Amygdala (tissue), 56 donors: ENCODE results near the gene VTA1.
A peak's percentile ranks its signal among the peaks of the same experiment; 100 is the strongest.
"Not testable (repeated sequence)": the region's sequence is repeated elsewhere in the genome, so short reads cannot be mapped to it uniquely, and the experiment has no call there.

Experiments
- DNase-seq, 56 donors: peaks; one replicate each; lab custom pipeline; 2025; lab: John Stamatoyannopoulos, UW

Gene VTA1, protein sequence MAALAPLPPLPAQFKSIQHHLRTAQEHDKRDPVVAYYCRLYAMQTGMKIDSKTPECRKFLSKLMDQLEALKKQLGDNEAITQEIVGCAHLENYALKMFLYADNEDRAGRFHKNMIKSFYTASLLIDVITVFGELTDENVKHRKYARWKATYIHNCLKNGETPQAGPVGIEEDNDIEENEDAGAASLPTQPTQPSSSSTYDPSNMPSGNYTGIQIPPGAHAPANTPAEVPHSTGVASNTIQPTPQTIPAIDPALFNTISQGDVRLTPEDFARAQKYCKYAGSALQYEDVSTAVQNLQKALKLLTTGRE

GRCh38 chr6:142146828-142147662 lies at the start of gene VTA1, which contains the start of gene NMBR:
VTA1 (plus strand) TSS chr6:142147263; CDS start chr6:142147288, 25 bp downstream.
NMBR (minus strand) TSS chr6:142147122; CDS start chr6:142088658, 58,464 bp downstream.
- peak; percentile 76 to 99 (median 96) for DNase-seq

DNA sequence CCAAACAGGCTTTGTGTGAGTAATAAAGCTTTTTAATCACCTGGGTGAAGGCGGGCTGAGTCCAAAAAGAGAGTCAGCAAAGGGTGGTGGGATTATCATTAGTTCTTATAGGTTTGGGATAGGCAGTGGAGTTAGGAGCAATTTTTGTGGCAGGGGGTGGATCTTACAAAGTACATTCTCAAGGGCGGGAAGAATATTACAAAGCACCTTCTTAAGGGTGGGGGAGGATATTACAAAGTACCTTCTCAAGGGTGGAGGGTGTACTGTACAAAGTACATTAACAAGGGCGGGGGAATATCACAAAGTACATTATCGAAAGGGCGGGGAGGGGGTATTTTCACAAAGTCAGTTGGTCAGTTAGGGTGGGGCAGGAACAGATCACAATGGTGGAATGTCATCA lies 42.2 kb upstream of the VTA1 start:
- DNase-seq, result not testable (repeated sequence)

- not testable (repeated sequence) for DNase-seq
Measured at GRCh38 chr6:142110820-142111219, 36.2 kb upstream of the VTA1 start.

DNA sequence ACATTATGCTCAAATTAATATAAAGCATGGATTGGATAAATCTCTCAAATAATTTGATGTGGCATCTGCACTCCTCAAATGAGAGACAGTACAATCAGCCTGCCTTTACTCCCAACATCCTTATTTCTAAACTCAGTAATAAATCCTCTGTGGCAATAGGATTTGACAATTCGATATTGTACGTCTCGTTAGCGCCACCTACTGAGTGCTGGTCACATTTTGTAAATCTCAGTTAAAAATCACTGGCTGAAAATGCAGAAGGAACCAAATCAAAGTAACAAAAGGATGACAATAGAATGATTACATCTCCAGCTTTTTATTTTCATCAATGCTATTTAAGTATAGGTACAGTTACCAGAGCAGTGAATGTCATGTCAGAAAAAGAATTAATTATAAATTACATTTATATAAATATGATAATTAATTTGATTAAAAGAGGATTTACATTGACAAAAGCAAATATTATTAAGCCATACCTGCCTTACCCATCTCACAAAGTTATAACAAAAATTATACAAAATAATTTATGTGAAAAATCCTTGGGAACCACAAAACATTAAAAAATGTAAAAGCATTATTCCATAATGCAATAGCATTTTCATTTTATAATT lies 34.5 kb upstream of the VTA1 start:
- peak in 38 of 56 donors; percentile 1 to 86 (median 20) for DNase-seq

DNA sequence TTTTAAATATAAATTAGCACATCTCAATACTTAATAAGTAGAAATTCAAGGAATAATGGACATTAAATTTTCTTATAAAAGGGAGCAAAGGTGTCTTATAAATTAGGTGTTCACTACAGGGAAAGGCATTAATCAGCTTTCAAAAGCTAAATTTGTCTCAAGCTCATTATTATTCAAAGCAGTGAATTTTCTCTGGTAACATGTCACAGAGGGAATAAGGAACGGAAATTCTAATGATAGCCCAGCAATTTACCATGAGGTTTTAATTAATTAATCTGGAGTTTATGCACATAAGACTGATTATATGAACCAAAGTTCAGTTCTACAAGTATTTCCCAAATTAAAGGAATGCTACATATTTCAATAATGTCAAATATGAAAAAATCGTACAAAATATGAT lies 29.7 kb upstream of the VTA1 start:
- no peak for DNase-seq

- DNase-seq, result no peak
Measured at GRCh38 chr6:142118328-142118727, 28.7 kb upstream of the VTA1 start.

- no peak for DNase-seq
Measured at GRCh38 chr6:142118925-142119324, 28.1 kb upstream of the VTA1 start.

GRCh38 chr6:142121342-142121741 lies 25.7 kb upstream of the VTA1 start:
- no peak for DNase-seq

- no peak for DNase-seq
Measured at GRCh38 chr6:142130814-142131213, 16.2 kb upstream of the VTA1 start.

- no peak for DNase-seq
Measured at GRCh38 chr6:142132625-142133024, 14.4 kb upstream of the VTA1 start, which contains the start of gene GJE1. GJE1 (plus strand) TSS chr6:142132925; CDS start chr6:142133159, 234 bp downstream.

DNA sequence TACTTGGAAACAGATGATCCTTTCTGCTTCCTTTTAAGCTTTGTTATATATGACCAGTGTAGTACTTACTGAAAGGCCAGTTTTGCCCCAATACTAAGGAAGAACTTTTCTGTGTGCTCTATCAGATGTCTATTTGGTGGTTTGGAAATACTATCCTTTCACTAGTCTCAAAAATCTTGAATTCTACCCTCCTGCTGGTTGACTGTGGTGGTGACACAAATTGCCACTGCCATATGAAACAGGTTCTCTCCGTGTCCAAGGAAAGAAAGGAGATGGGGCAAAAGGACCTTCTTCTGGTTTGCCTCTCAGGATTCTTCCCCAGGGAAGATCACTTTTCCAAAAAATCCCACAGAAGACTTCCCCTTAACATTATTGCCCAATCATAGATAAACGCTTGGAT lies 8.2 kb upstream of the VTA1 start:
- no peak for DNase-seq

DNA sequence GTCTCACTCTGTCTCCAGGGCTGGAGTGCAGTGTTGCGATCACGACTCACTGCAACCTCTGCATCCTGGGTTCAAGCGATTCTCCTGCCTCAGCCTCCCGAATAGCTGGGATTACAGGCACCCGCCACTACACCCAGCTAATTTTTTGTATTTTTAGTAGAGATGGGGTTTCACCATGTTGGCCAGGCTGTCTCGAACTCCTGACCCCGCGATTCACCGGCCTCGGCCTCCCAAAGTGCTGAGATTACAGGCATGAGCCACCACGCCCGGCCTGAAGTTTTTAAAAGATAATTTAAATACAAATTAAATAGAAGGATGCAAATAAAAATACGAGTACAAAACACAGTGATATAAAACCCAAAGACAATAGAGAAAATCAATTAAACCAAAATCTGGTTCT lies 5.5 kb upstream of the VTA1 start:
- not testable (repeated sequence) for DNase-seq

DNA sequence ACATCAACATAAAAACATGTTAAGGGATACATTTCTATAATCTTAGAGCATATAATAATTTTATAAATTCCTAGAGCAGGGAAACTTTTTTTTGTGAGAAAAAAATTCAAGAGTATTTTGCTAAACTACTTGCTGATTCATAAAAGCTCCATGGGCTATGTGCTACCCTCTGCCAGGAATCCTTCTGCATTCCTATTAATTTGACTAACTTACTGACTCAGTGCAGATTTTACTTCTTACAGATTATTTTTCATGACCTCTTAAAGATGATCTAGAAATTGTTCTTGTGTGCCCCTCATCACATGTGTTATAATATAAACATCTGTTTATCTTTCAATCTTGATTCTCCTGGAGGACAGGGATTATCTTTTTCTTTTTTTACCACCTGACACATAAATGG lies 5.7 kb downstream of the VTA1 start:
- no peak for DNase-seq

- DNase-seq, result no peak
Measured at GRCh38 chr6:142153196-142153595, 6.1 kb downstream of the VTA1 start.

DNA sequence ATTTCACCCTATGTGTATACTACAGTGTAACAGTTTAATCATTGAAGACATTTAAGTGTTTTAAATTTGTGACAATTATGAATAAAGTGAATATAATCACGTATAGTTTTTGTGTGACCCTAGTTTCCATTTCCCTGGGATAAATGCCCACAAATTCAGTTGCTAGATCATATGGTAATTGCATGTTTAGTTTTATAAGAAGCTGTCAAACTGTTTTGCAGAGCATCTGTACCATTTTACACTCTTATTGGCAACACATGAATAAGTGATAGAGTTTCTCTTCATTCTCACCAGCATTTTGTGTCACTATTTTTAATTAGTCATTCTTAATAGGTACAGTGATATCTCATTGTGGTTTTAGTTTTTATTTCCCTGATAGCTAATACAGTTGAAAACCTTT lies 7.3 kb downstream of the VTA1 start:
- DNase-seq, result no peak

DNA sequence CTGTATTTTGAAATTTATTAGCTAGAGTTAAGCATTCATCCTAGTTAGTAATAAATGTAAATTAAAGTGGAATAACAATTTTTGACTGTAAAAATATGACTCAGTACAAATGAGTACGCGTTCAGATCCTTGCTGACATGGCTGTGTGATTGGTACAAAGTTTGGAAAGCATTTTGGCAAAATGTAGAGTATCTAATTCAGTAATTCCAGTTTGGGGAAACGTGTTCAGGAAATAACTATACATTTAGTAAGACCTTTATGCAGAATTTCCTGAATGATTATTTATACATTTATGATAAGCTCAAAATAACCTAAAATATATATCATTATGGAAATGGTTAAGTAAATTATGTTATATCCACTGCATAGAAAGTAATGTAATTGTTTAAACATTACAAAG lies 8.0 kb downstream of the VTA1 start:
- no peak for DNase-seq

DNA sequence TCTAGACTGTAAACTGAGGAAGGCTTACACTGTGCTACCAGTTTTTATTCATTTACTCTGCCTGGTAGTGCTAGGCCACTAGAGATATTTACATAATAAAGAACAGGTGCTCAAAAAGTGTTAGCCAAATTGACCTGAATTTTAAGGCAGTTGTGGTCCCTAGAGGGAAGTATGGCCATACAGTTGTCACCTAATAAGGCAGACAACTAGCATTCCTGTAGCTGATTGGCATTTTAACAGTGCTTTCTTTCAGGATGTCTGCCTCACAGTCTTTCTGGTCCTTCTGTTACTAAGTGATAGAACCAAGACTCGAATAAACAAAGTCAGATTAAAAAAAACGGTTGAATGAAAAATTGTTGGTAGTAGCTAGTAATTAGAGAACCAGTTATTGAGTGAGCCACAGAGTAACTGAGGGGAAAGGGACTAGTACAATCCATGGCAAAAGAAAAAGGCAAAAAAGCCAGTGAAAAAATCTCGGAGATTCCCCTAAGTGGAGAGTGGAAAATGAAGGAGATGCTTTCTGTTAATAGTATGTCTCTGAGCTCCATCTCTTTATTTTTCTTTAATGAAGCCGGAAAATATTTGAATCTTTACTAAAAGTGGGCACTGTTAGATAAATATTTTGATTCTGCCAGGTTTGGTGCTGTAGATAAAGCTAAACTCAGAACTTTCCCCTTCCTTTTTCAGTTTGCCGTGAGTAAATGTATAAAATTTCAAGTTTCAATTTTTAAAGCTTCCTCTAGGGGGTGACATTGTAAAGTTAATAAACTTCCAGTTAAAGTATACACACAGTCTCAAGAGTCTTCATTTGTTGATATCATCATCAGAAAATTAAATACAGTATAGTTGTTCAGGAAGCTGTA lies 9.1 kb downstream of the VTA1 start:
- no peak for DNase-seq

GRCh38 chr6:142156758-142157068 lies 9.7 kb downstream of the VTA1 start:
- DNase-seq, result not testable (repeated sequence)

DNA sequence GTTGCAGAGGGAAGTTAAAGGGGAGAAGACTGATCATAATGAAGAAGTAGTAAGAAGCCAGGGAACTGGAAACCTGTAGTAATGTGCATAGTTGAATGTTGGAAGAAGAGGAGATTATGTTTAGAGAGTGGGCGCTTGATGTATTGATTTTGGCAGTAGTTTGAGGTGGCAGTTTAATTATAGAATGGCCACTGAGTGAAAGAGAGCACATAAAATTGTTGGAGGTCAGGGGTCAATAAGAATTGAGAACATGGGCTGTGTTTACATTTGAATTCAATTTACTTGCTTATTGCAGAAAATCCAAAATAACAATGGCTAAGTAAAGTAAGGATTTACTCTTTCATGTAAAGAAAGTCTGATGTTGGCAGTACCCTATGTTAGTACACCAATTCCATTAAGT lies 15.7 kb downstream of the VTA1 start:
- DNase-seq, result no peak

- DNase-seq, result no peak
Measured at GRCh38 chr6:142165227-142165626, 18.2 kb downstream of the VTA1 start.
